ENCODE measurements around the gene FNBP1L. TPM values are rescaled to one million over a fixed set of nuclear protein-coding genes. Genes with fewer than 3 reads are reported as not detected.

The FNBP1L gene
- total RNA-seq, 1 donor from 2014 or later = 47.3 TPM

DNA sequence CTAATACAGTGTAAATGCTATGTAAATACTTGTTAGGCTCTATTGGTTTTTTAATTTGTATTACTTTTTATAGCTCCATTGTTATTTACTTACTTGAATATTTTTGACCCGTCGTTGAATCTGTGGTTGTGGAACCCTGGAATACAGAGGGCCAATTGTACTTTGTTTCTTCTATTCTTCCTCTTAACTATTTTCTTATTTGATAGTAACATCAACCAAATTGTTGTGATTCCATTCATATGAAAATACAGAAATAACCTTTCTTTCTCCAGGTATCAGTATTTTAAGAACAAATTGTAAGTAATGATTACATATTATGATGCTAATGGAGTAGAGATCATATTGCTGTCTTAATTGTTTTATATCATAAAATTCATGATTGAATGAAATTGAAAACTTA is 73.7 kb downstream of the FNBP1L start:
- Mint-ChIP-seq H3K27ac (ENCODE audit: unreplicated experiment) (no peak overlapping the region), H3K27me3 (ENCODE audit: low read depth) (no peaks in the 10 kb centered on the region), H3K9me3 (ENCODE audit: low read depth) (no peaks in the 10 kb centered on the region), H3K4me3 (ENCODE audit: unreplicated experiment) (no peak overlapping the region), H3K4me1 (ENCODE audit: low read depth) (peaks cover 20% of the 10 kb centered on the region), H3K36me3 (ENCODE audit: low read depth) (peaks cover 7% of the 10 kb centered on the region)
- TF ChIP-seq, protein P1, sequence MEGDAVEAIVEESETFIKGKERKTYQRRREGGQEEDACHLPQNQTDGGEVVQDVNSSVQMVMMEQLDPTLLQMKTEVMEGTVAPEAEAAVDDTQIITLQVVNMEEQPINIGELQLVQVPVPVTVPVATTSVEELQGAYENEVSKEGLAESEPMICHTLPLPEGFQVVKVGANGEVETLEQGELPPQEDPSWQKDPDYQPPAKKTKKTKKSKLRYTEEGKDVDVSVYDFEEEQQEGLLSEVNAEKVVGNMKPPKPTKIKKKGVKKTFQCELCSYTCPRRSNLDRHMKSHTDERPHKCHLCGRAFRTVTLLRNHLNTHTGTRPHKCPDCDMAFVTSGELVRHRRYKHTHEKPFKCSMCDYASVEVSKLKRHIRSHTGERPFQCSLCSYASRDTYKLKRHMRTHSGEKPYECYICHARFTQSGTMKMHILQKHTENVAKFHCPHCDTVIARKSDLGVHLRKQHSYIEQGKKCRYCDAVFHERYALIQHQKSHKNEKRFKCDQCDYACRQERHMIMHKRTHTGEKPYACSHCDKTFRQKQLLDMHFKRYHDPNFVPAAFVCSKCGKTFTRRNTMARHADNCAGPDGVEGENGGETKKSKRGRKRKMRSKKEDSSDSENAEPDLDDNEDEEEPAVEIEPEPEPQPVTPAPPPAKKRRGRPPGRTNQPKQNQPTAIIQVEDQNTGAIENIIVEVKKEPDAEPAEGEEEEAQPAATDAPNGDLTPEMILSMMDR (IDR thresholded peaks at IDR 0.05) = no peak
- DNase-seq (ENCODE audit: low spot score) = no peak

DNA sequence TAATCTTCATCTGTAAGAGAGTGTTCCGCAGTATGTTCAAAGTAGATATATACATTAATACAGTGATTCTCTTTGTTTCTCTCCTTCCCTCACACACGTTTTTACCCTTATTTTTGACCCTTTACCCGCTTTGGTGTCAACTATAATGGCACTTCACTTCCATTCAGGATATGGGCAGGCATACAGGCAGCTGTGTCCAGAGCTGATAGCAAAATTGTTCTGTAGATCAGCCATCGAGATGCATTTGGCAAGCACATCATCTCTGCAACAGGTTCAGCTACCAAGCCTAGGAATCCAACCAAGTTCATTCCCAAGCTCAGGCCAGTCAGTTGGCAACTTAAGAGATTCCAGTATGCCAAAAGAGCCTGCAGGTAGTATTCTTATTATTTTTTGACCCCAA is 74.8 kb downstream of the FNBP1L start:
- Mint-ChIP-seq H3K4me3 (ENCODE audit: unreplicated experiment) (no peak overlapping the region), H3K27ac (ENCODE audit: unreplicated experiment) (no peak overlapping the region), H3K4me1 (ENCODE audit: low read depth) (peaks cover 20% of the 10 kb centered on the region), H3K9me3 (ENCODE audit: low read depth) (no peaks in the 10 kb centered on the region), H3K36me3 (ENCODE audit: low read depth) (peaks cover 5% of the 10 kb centered on the region), H3K27me3 (ENCODE audit: low read depth) (no peaks in the 10 kb centered on the region)
- TF ChIP-seq, protein P1 (IDR thresholded peaks at IDR 0.05) = no peak
- DNase-seq (ENCODE audit: low spot score) = no peak

DNA sequence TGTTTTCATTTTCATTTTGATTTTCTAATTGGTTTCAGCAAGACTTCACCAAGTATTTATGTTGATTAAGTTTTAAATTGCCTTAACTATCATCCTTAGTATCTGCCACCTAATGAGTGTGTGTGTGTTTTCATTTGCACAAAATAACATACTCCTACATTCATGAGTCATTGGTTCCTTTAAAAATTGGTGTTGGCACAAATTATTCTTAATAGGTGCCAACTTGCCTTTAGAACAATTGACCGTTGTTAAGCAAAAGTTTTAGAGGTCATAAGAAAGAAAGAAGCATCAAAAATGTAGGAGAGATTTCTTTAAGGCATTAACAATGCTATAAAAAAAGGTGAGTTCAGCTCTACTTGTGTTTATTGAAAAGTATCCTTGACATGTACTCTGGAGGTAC is 77.5 kb downstream of the FNBP1L start:
- H3K27ac Mint-ChIP-seq (ENCODE audit: unreplicated experiment) = no peak overlapping the region
- TF ChIP-seq, protein P1 (IDR thresholded peaks at IDR 0.05) = no peak
- peaks cover 17% of the 10 kb centered on the region for H3K4me1 Mint-ChIP-seq (ENCODE audit: low read depth)
- H3K9me3 Mint-ChIP-seq (ENCODE audit: low read depth) = no peaks in the 10 kb centered on the region
- H3K27me3 Mint-ChIP-seq (ENCODE audit: low read depth) = no peaks in the 10 kb centered on the region
- no peak overlapping the region for H3K4me3 Mint-ChIP-seq (ENCODE audit: unreplicated experiment)
- peaks cover 8% of the 10 kb centered on the region for H3K36me3 Mint-ChIP-seq (ENCODE audit: low read depth)
- no peak for DNase-seq (ENCODE audit: low spot score)

DNA sequence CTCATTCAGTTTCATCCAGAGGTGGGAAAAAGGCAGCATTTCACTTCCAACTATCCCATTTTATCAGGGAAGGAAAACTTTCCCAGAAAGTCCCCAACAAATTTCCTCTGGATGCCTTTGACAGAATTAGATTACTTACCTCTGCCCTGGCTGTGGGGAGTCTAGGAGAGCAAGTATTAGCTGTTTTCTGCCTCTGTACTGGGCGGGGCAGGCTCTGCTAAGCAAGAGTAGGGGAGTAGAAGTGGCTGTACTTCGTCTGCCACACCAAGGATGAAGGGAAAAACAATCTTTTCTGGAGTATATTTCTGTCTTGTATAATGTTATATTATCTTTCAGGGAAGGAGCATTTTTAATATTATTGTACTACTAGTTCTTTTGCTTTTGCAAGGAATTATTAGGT is 78.5 kb downstream of the FNBP1L start:
- no peak overlapping the region for H3K4me3 Mint-ChIP-seq (ENCODE audit: unreplicated experiment)
- TF ChIP-seq, protein P1 (IDR thresholded peaks at IDR 0.05) = no peak
- H3K9me3 Mint-ChIP-seq (ENCODE audit: low read depth) = no peaks in the 10 kb centered on the region
- H3K4me1 Mint-ChIP-seq (ENCODE audit: low read depth) = peaks cover 17% of the 10 kb centered on the region
- no peaks in the 10 kb centered on the region for H3K27me3 Mint-ChIP-seq (ENCODE audit: low read depth)
- DNase-seq (ENCODE audit: low spot score) = no peak
- no peak overlapping the region for H3K27ac Mint-ChIP-seq (ENCODE audit: unreplicated experiment)
- peaks cover 7% of the 10 kb centered on the region for H3K36me3 Mint-ChIP-seq (ENCODE audit: low read depth)

DNA sequence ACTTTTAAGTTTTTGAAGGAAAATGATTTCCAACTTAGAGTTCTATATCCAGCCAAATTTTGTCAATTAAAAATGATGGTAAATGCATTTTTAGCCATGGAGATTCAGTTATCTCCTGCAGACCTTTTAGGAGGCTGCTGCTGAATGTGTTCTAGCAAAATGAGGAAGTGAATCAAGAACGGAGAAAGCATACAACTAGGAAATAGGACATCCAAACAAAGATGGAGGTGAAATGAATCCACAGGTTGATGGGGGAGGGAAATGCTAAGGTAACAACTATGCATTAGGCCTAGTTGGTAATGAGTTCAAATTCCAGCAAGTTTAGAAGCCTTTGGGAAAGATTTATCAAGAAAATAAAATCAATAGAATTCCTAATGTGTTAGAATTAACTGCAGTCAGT is 80.5 kb downstream of the FNBP1L start:
- H3K27me3 Mint-ChIP-seq (ENCODE audit: low read depth) = no peaks in the 10 kb centered on the region
- H3K36me3 Mint-ChIP-seq (ENCODE audit: low read depth) = peaks cover 9% of the 10 kb centered on the region
- no peak overlapping the region for H3K4me3 Mint-ChIP-seq (ENCODE audit: unreplicated experiment)
- TF ChIP-seq, protein P1 (IDR thresholded peaks at IDR 0.05) = no peak
- H3K9me3 Mint-ChIP-seq (ENCODE audit: low read depth) = no peaks in the 10 kb centered on the region
- H3K4me1 Mint-ChIP-seq (ENCODE audit: low read depth) = peaks cover 17% of the 10 kb centered on the region
- no peak overlapping the region for H3K27ac Mint-ChIP-seq (ENCODE audit: unreplicated experiment)
- no peak for DNase-seq (ENCODE audit: low spot score)
